HCT116 (cell line): ENCODE measurements around the gene HOXC6. TPM values are rescaled to one million over a fixed set of nuclear protein-coding genes. Genes with fewer than 3 reads are reported as not detected.

Source experiments
- ATAC-seq: fragments of 200-7000 bp; cut with Tn5 transposase; 2 replicates; pipeline ENCODE4 v1.9.1; 2020; ENCODE audit warnings: mild to moderate bottlenecking, moderate library complexity
- Bru-seq: library from RNA; stranded (reverse); fragments of 400-500 nt; gene quantifications from one replicate; lab custom pipeline; 2021; lab: Mats Ljungman, UMichigan
- BruChase-seq, 2 experiments: library from RNA; stranded (reverse); fragments of 400-500 nt; gene quantifications; one replicate each; lab custom pipeline; 2021; lab: Mats Ljungman, UMichigan
- BruUV-seq: library from RNA; stranded (reverse); fragments of 400-500 nt; replicated peaks from 2 replicates; lab custom pipeline; 2021; lab: Mats Ljungman, UMichigan
- CTCF ChIA-PET: fragments of 300-600 bp; sonication (Branson Sonifier 250); formaldehyde crosslinking; loops from one replicate; lab custom pipeline; 2021; ENCODE audit warnings: antibody characterized with exemption; lab: Charles Lee
- POLR2A ChIA-PET: fragments of 300-600, 350-600 bp; sonication (Branson Sonifier 250); formaldehyde crosslinking; loops from one replicate; lab custom pipeline; 2021; ENCODE audit warnings: antibody characterized with exemption; lab: Charles Lee
- RAD21 ChIA-PET, 2 experiments: fragments of 300-600 bp; sonication (Branson Sonifier 250); formaldehyde crosslinking; loops; one replicate each; lab custom pipeline; 2023; ENCODE audit warnings: low total read pairs in 2 of 2; ENCODE audit not compliant: uncharacterized antibody in 2 of 2, unreplicated experiment in 2 of 2, low non-redundant PET in 1 of 2; lab: Charles Lee
- DNase-seq: peaks from one replicate; pipeline ENCODE4 v3.0.0-alpha.2; 2010; ENCODE audit warnings: low read depth, low spot score
- H2AFZ ChIP-seq: fragments of 200-600 bp; shearing (Covaris generic), sonication (generic); 2 replicates; pipeline ENCODE4 v1.6.1; 2017; ENCODE audit warnings: low read depth, mixed run types, mixed read lengths, antibody characterized with exemption, low read length; ENCODE audit not compliant: poor library complexity, severe bottlenecking
- H3K27ac ChIP-seq: 2 replicates; pipeline ENCODE4 v1.5.1; 2012; ENCODE audit warnings: low read depth, low read length
- H3K27me3 ChIP-seq: fragments of 200-600 bp; sonication (generic); 2 replicates; pipeline ENCODE4 v1.6.1; 2016; ENCODE audit warnings: mixed run types, low read length, mixed read lengths; ENCODE audit not compliant: insufficient read depth
- H3K36me3 ChIP-seq, 2 experiments: fragments of 200-500 bp in 1 of 2; fragments of 200-600 bp in 1 of 2; sonication (Bioruptor generic) in 1 of 2; sonication (generic) in 1 of 2; 2 replicates each; pipeline versions ENCODE4 v1.5.1 to v1.6.1; 2014 to 2016; ENCODE audit warnings: low read length in 2 of 2, inconsistent platforms in 1 of 2, mixed read lengths in 1 of 2, mixed run types in 1 of 2; ENCODE audit not compliant: insufficient read depth in 2 of 2, control insufficient read depth in 1 of 2
- H3K4me1 ChIP-seq, 2 experiments: fragments of 200-600 bp in 1 of 2; sonication (generic) in 1 of 2; 2 replicates each; pipeline versions ENCODE4 v1.5.1 to v1.6.1; 2012 to 2017; ENCODE audit warnings: low read length in 2 of 2, inconsistent platforms in 1 of 2, mild to moderate bottlenecking in 1 of 2, mixed read lengths in 1 of 2, mixed run types in 1 of 2, moderate library complexity in 1 of 2; ENCODE audit not compliant: insufficient read depth in 2 of 2, control insufficient read depth in 1 of 2
- H3K4me2 ChIP-seq: fragments of 200-600 bp; sonication (generic); 2 replicates; pipeline ENCODE4 v1.6.1; 2017; ENCODE audit warnings: mixed run types, low read length, mixed read lengths
- H3K4me3 ChIP-seq, 2 experiments: fragments of 200-600 bp in 1 of 2; sonication (generic) in 1 of 2; replicated peaks in 1 of 2; 2 replicates each; pipeline ENCODE4 v1.5.1; 2011 to 2016; ENCODE audit warnings: low read length in 2 of 2, control low read depth in 1 of 2, low read depth in 1 of 2, mild to moderate bottlenecking in 1 of 2, mixed read lengths in 1 of 2, mixed run types in 1 of 2
- H3K79me2 ChIP-seq: fragments of 200-600 bp; sonication (generic); 2 replicates; pipeline ENCODE4 v1.6.1; 2017; ENCODE audit warnings: mild to moderate bottlenecking, mixed run types, low read length, moderate library complexity, mixed read lengths; ENCODE audit not compliant: insufficient read depth
- H3K9ac ChIP-seq: fragments of 200-600 bp; sonication (generic); 2 replicates; pipeline ENCODE4 v1.6.1; 2016; ENCODE audit warnings: low read length, mixed read lengths
- H3K9me2 ChIP-seq: fragments of 200-600 bp; sonication (generic), shearing (Covaris generic); 2 replicates; pipeline ENCODE4 v1.6.1; 2017; ENCODE audit warnings: mixed run types, mild to moderate bottlenecking, moderate library complexity; ENCODE audit not compliant: insufficient read depth
- H3K9me3 ChIP-seq, 2 experiments: fragments of 200-500 bp in 1 of 2; fragments of 200-600 bp in 1 of 2; sonication (Bioruptor generic) in 1 of 2; sonication (generic) in 1 of 2; 2 replicates each; pipeline ENCODE4 v1.6.1; 2014 to 2017; ENCODE audit warnings: low read length in 2 of 2, mixed read lengths in 2 of 2, inconsistent platforms in 1 of 2, low read depth in 1 of 2, mild to moderate bottlenecking in 1 of 2, mixed run types in 1 of 2, moderate library complexity in 1 of 2; ENCODE audit not compliant: control insufficient read depth in 1 of 2, insufficient read depth in 1 of 2
- H4K20me1 ChIP-seq: fragments of 200-600 bp; sonication (generic), shearing (Covaris generic); 2 replicates; pipeline ENCODE4 v1.6.1; 2017; ENCODE audit warnings: mixed run types, mild to moderate bottlenecking, moderate library complexity; ENCODE audit not compliant: insufficient read depth
- CBX3 ChIP-seq: IDR thresholded peaks from 2 replicates; pipeline ENCODE4 v1.6.1; 2012; ENCODE audit warnings: low read depth
- ELF1 ChIP-seq: IDR thresholded peaks from 2 replicates; pipeline ENCODE4 v1.6.1; 2012; ENCODE audit warnings: low read depth, borderline replicate concordance
- EZH2phosphoT487 ChIP-seq: fragments of 200-600 bp; IDR thresholded peaks from 2 replicates; pipeline ENCODE4 v1.6.1; 2018; ENCODE audit warnings: antibody characterized with exemption, borderline replicate concordance
- JUND ChIP-seq: IDR thresholded peaks from 2 replicates; pipeline ENCODE4 v1.6.1; 2012
- POLR2A ChIP-seq: IDR thresholded peaks from 2 replicates; pipeline ENCODE4 v1.7.0; 2011; ENCODE audit warnings: borderline replicate concordance; ENCODE audit not compliant: insufficient read depth, insufficient read length; ENCODE audit errors: extremely low read depth
- POLR2AphosphoS5 ChIP-seq: IDR thresholded peaks from 2 replicates; pipeline ENCODE4 v1.6.1; 2011; ENCODE audit warnings: mild to moderate bottlenecking, low read depth, low read length, moderate library complexity
- REST ChIP-seq: IDR thresholded peaks from 2 replicates; pipeline ENCODE4 v1.6.1; 2012; ENCODE audit warnings: low read depth
- SIN3A ChIP-seq: IDR thresholded peaks from 2 replicates; pipeline ENCODE4 v1.6.1; 2012; ENCODE audit warnings: low read depth
- TCF7L2 ChIP-seq: IDR thresholded peaks from 2 replicates; pipeline ENCODE4 v1.7.0; 2011; ENCODE audit warnings: borderline replicate concordance, inconsistent platforms; ENCODE audit not compliant: insufficient read depth, insufficient read length; ENCODE audit errors: extremely low read depth
- YY1 ChIP-seq: IDR thresholded peaks from 2 replicates; pipeline ENCODE4 v1.6.1; 2011; ENCODE audit warnings: low read length, low read depth, moderate library complexity, mild to moderate bottlenecking; ENCODE audit not compliant: insufficient replicate concordance; ENCODE audit errors: extremely low read depth
- intact Hi-C: fragments of 100-400 bp; cut with micrococcal nuclease; formaldehyde crosslinking; loops from 2 replicates; pipeline ENCODE4 v1.10.0; 2022
- long read RNA-seq: library from polyadenylated mRNA; unstranded; transcript quantifications from one replicate; pipeline ENCODE4 v2.0.0, GENCODE V29; 2021; ENCODE audit not compliant: unreplicated experiment
- polyA plus RNA-seq: library from polyadenylated mRNA; unstranded; fragments of >200 nt; gene quantifications from 2 replicates; pipeline ENCODE4 v1.2.1, GENCODE V29; 2012; ENCODE audit warnings: missing spikeins
- total RNA-seq: library from RNA; stranded (reverse); gene quantifications from one replicate; pipeline ENCODE4 v1.2.1, GENCODE V29; 2021; ENCODE audit not compliant: unreplicated experiment
- TF ChIP-seq, protein P1 (sequence below): IDR thresholded peaks from 2 replicates; pipeline ENCODE4 v1.6.1; 2012

The HOXC6 gene
- 3.1 TPM for total RNA-seq
- 2.8 and 4.1 TPM in 2 replicates for polyA plus RNA-seq
- percentile 57 among the genes with signal in this experiment for Bru-seq, nascent RNA
- percentile 57 among the genes with signal in this experiment for BruChase-seq, experiment 1, labeled RNA remaining after a 6-hour chase
- BruChase-seq, experiment 2, labeled RNA remaining after a 2-hour chase = percentile 74 among the genes with signal in this experiment
- long read RNA-seq, partial matches to known transcripts = 0 of 2 reads
- long read RNA-seq, other reads (novel, unspliced or antisense) = 2 of 2 reads

GRCh38 chr12:54028314-54029201, at the start of gene HOXC6:
Gene HOXC6, plus strand, starts transcription at chr12:54028440. Its CDS starts 82 bp downstream, at chr12:54028522.
- H3K9me3 ChIP-seq = no peaks in the 10 kb centered on the region
- no peak for TF ChIP-seq TCF7L2
- TF ChIP-seq POLR2A = no peak
- TF ChIP-seq JUND = no peak
- H3K4me1 ChIP-seq = peaks cover 3 to 10% of the 10 kb centered on the region in 2 experiments; a peak in 3 of 4 replicates
- no peak within 1 kb of the TSS for H2AFZ ChIP-seq
- H4K20me1 ChIP-seq = no peaks in the 10 kb centered on the region
- no peaks in the 10 kb centered on the region for H3K36me3 ChIP-seq
- CTCF ChIA-PET = interaction anchor here (2.6 kb wide), 1 partner anchor 11 kb away, joined by 7 read pairs; no protein-coding TSS in a partner anchor
- DNase-seq (no peak), ATAC-seq (no peak)
- no peak within 1 kb of the TSS for H3K4me2 ChIP-seq
- no peak within 1 kb of the TSS for H3K4me3 ChIP-seq
- H3K27me3 ChIP-seq = no peaks in the 10 kb centered on the region
- H3K27ac ChIP-seq = no peak within 1 kb of the TSS
- no peaks in the 10 kb centered on the region for H3K79me2 ChIP-seq
- POLR2A ChIA-PET = interaction anchor here (1.0 kb wide), 1 partner anchor 12 kb away, joined by 3 read pairs; no protein-coding TSS in a partner anchor
- BruUV-seq = no TSS peak
- RAD21 ChIA-PET = no interaction called here
- H3K9me2 ChIP-seq = no peaks in the 10 kb centered on the region
- no peak within 1 kb of the TSS for H3K9ac ChIP-seq
- intact Hi-C loops = no loop called here

DNA sequence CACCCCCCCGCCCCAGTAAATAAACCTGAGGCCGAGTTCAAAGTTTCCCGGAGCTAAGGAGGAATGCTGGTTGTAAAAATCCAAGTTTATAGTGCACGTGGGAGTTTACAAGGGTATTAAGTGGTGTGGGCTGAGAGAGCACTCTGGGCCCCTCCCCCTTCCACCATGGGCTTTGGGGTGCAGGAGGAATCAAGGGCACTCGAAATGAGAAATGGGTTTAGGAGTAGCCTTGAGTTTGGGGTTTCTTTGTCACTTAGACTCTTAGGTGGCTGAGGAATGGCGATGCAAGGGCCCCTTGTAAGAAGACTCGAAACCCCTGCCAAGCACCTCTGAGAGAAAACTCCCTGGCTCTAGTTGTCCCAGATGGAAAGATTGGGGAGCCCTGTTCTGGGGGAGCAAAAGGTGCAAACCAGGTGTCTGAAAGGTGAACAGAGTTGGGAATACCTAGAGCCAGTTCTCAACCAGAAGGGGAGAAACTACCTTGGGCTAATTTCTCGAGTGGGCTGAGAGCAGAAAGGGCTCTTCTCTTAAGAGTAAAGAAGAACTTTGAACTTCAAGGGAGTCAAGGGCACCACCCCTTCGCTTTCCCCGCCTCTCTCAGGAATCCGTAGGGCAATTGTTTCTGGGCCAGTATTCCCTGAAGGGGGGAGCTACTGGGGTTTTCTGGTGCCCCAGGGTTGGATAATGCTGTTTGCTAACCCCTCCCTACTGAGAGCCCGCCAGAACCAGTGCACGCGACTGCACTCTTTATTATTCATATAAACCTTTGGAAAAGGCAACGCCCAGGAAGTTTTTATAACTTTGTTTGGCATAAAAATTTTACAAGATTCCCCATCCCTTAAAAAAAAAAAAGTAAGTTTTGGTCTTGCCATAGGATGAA, 49.5 kb upstream of the HOXC6 start:
- no peaks in the 10 kb centered on the region for H3K9me3 ChIP-seq
- peaks cover 0 to 10% of the 10 kb centered on the region in 2 experiments; a peak in 2 of 4 replicates for H3K4me1 ChIP-seq
- ChIA-PET CTCF (no interaction called here), POLR2A (interaction anchor here (0.6 kb wide), 1 partner anchor 248 kb away, joined by 3 read pairs; no protein-coding TSS in a partner anchor), RAD21 (no interaction called here)
- H2AFZ ChIP-seq = no peak overlapping the region
- no TSS peak for BruUV-seq
- no peak for ATAC-seq
- H3K27me3 ChIP-seq = no peaks in the 10 kb centered on the region
- H3K9ac ChIP-seq = no peak overlapping the region
- H3K79me2 ChIP-seq = no peaks in the 10 kb centered on the region
- H3K4me3 ChIP-seq = no peak overlapping the region
- intact Hi-C loops = no loop called here
- no peak overlapping the region for H3K27ac ChIP-seq
- DNase-seq = no peak
- no peak overlapping the region for H3K4me2 ChIP-seq
- H4K20me1 ChIP-seq = no peaks in the 10 kb centered on the region
- H3K9me2 ChIP-seq = no peaks in the 10 kb centered on the region
- no peaks in the 10 kb centered on the region for H3K36me3 ChIP-seq
- TF ChIP-seq YY1 (no peak), SIN3A (no peak), CBX3 (no peak), POLR2A (no peak), ELF1 (no peak), TCF7L2 (no peak), POLR2AphosphoS5 (no peak), EZH2phosphoT487 (no peak), REST (no peak)
- TF ChIP-seq, protein P1, sequence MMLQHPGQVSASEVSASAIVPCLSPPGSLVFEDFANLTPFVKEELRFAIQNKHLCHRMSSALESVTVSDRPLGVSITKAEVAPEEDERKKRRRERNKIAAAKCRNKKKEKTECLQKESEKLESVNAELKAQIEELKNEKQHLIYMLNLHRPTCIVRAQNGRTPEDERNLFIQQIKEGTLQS = no peak
